HCT116 (cell line): ENCODE data around the gene PITRM1. TPM values are rescaled to one million over a fixed set of nuclear protein-coding genes. Genes with fewer than 3 reads are reported as not detected.

Source experiments
- ATAC-seq: fragments of 200-7000 bp; cut with Tn5 transposase; 2 replicates; pipeline ENCODE4 v1.9.1; 2020; ENCODE audit warnings: mild to moderate bottlenecking, moderate library complexity
- BruUV-seq: library from RNA; stranded (reverse); fragments of 400-500 nt; replicated peaks from 2 replicates; lab custom pipeline; 2021; lab: Mats Ljungman, UMichigan
- CTCF ChIA-PET: fragments of 300-600 bp; sonication (Branson Sonifier 250); formaldehyde crosslinking; loops from one replicate; lab custom pipeline; 2021; ENCODE audit warnings: antibody characterized with exemption; lab: Charles Lee
- POLR2A ChIA-PET: fragments of 300-600, 350-600 bp; sonication (Branson Sonifier 250); formaldehyde crosslinking; loops from one replicate; lab custom pipeline; 2021; ENCODE audit warnings: antibody characterized with exemption; lab: Charles Lee
- RAD21 ChIA-PET, 2 experiments: fragments of 300-600 bp; sonication (Branson Sonifier 250); formaldehyde crosslinking; loops; one replicate each; lab custom pipeline; 2023; ENCODE audit warnings: low total read pairs in 2 of 2; ENCODE audit not compliant: uncharacterized antibody in 2 of 2, unreplicated experiment in 2 of 2, low non-redundant PET in 1 of 2; lab: Charles Lee
- DNase-seq: peaks from one replicate; pipeline ENCODE4 v3.0.0-alpha.2; 2010; ENCODE audit warnings: low read depth, low spot score
- H2AFZ ChIP-seq: fragments of 200-600 bp; shearing (Covaris generic), sonication (generic); 2 replicates; pipeline ENCODE4 v1.6.1; 2017; ENCODE audit warnings: low read depth, mixed run types, mixed read lengths, antibody characterized with exemption, low read length; ENCODE audit not compliant: poor library complexity, severe bottlenecking
- H3K27ac ChIP-seq: 2 replicates; pipeline ENCODE4 v1.5.1; 2012; ENCODE audit warnings: low read depth, low read length
- H3K27me3 ChIP-seq: fragments of 200-600 bp; sonication (generic); 2 replicates; pipeline ENCODE4 v1.6.1; 2016; ENCODE audit warnings: mixed run types, low read length, mixed read lengths; ENCODE audit not compliant: insufficient read depth
- H3K36me3 ChIP-seq, 2 experiments: fragments of 200-500 bp in 1 of 2; fragments of 200-600 bp in 1 of 2; sonication (Bioruptor generic) in 1 of 2; sonication (generic) in 1 of 2; 2 replicates each; pipeline versions ENCODE4 v1.5.1 to v1.6.1; 2014 to 2016; ENCODE audit warnings: low read length in 2 of 2, inconsistent platforms in 1 of 2, mixed read lengths in 1 of 2, mixed run types in 1 of 2; ENCODE audit not compliant: insufficient read depth in 2 of 2, control insufficient read depth in 1 of 2
- H3K4me1 ChIP-seq, 2 experiments: fragments of 200-600 bp in 1 of 2; sonication (generic) in 1 of 2; 2 replicates each; pipeline versions ENCODE4 v1.5.1 to v1.6.1; 2012 to 2017; ENCODE audit warnings: low read length in 2 of 2, inconsistent platforms in 1 of 2, mild to moderate bottlenecking in 1 of 2, mixed read lengths in 1 of 2, mixed run types in 1 of 2, moderate library complexity in 1 of 2; ENCODE audit not compliant: insufficient read depth in 2 of 2, control insufficient read depth in 1 of 2
- H3K4me2 ChIP-seq: fragments of 200-600 bp; sonication (generic); 2 replicates; pipeline ENCODE4 v1.6.1; 2017; ENCODE audit warnings: mixed run types, low read length, mixed read lengths
- H3K4me3 ChIP-seq, 2 experiments: fragments of 200-600 bp in 1 of 2; sonication (generic) in 1 of 2; replicated peaks in 1 of 2; 2 replicates each; pipeline ENCODE4 v1.5.1; 2011 to 2016; ENCODE audit warnings: low read length in 2 of 2, control low read depth in 1 of 2, low read depth in 1 of 2, mild to moderate bottlenecking in 1 of 2, mixed read lengths in 1 of 2, mixed run types in 1 of 2
- H3K79me2 ChIP-seq: fragments of 200-600 bp; sonication (generic); 2 replicates; pipeline ENCODE4 v1.6.1; 2017; ENCODE audit warnings: mild to moderate bottlenecking, mixed run types, low read length, moderate library complexity, mixed read lengths; ENCODE audit not compliant: insufficient read depth
- H3K9ac ChIP-seq: fragments of 200-600 bp; sonication (generic); 2 replicates; pipeline ENCODE4 v1.6.1; 2016; ENCODE audit warnings: low read length, mixed read lengths
- H3K9me2 ChIP-seq: fragments of 200-600 bp; sonication (generic), shearing (Covaris generic); 2 replicates; pipeline ENCODE4 v1.6.1; 2017; ENCODE audit warnings: mixed run types, mild to moderate bottlenecking, moderate library complexity; ENCODE audit not compliant: insufficient read depth
- H3K9me3 ChIP-seq, 2 experiments: fragments of 200-500 bp in 1 of 2; fragments of 200-600 bp in 1 of 2; sonication (Bioruptor generic) in 1 of 2; sonication (generic) in 1 of 2; 2 replicates each; pipeline ENCODE4 v1.6.1; 2014 to 2017; ENCODE audit warnings: low read length in 2 of 2, mixed read lengths in 2 of 2, inconsistent platforms in 1 of 2, low read depth in 1 of 2, mild to moderate bottlenecking in 1 of 2, mixed run types in 1 of 2, moderate library complexity in 1 of 2; ENCODE audit not compliant: control insufficient read depth in 1 of 2, insufficient read depth in 1 of 2
- H4K20me1 ChIP-seq: fragments of 200-600 bp; sonication (generic), shearing (Covaris generic); 2 replicates; pipeline ENCODE4 v1.6.1; 2017; ENCODE audit warnings: mixed run types, mild to moderate bottlenecking, moderate library complexity; ENCODE audit not compliant: insufficient read depth
- ATF3 ChIP-seq: IDR thresholded peaks from 2 replicates; pipeline ENCODE4 v1.6.1; 2012
- CBX3 ChIP-seq: IDR thresholded peaks from 2 replicates; pipeline ENCODE4 v1.6.1; 2012; ENCODE audit warnings: low read depth
- EGR1 ChIP-seq: IDR thresholded peaks from 2 replicates; pipeline ENCODE4 v1.6.1; 2012; ENCODE audit warnings: low read depth
- EZH2 ChIP-seq: fragments of 200-600 bp; sonication (generic); IDR thresholded peaks from 2 replicates; pipeline ENCODE4 v1.6.1; 2017; ENCODE audit warnings: antibody characterized with exemption, mixed run types
- EZH2phosphoT487 ChIP-seq: fragments of 200-600 bp; IDR thresholded peaks from 2 replicates; pipeline ENCODE4 v1.6.1; 2018; ENCODE audit warnings: antibody characterized with exemption, borderline replicate concordance
- FOSL1 ChIP-seq: IDR thresholded peaks from 2 replicates; pipeline ENCODE4 v1.6.1; 2012; ENCODE audit warnings: low read depth
- JUND ChIP-seq: IDR thresholded peaks from 2 replicates; pipeline ENCODE4 v1.6.1; 2012
- MAX ChIP-seq: IDR thresholded peaks from 2 replicates; pipeline ENCODE4 v1.6.1; 2012
- POLR2A ChIP-seq: IDR thresholded peaks from 2 replicates; pipeline ENCODE4 v1.7.0; 2011; ENCODE audit warnings: borderline replicate concordance; ENCODE audit not compliant: insufficient read depth, insufficient read length; ENCODE audit errors: extremely low read depth
- POLR2AphosphoS5 ChIP-seq: IDR thresholded peaks from 2 replicates; pipeline ENCODE4 v1.6.1; 2011; ENCODE audit warnings: mild to moderate bottlenecking, low read depth, low read length, moderate library complexity
- RAD21 ChIP-seq: IDR thresholded peaks from 2 replicates; pipeline ENCODE4 v1.6.1; 2012; ENCODE audit warnings: low read depth, mild to moderate bottlenecking
- REST ChIP-seq: IDR thresholded peaks from 2 replicates; pipeline ENCODE4 v1.6.1; 2012; ENCODE audit warnings: low read depth
- SP1 ChIP-seq: IDR thresholded peaks from 2 replicates; pipeline ENCODE4 v1.6.1; 2012; ENCODE audit warnings: low read depth
- SRF ChIP-seq: IDR thresholded peaks from 2 replicates; pipeline ENCODE4 v1.6.1; 2012; ENCODE audit warnings: low read depth
- TCF7L2 ChIP-seq: IDR thresholded peaks from 2 replicates; pipeline ENCODE4 v1.7.0; 2011; ENCODE audit warnings: borderline replicate concordance, inconsistent platforms; ENCODE audit not compliant: insufficient read depth, insufficient read length; ENCODE audit errors: extremely low read depth
- ZBTB33 ChIP-seq: IDR thresholded peaks from 2 replicates; pipeline ENCODE4 v1.6.1; 2011; ENCODE audit warnings: mild to moderate bottlenecking, low read length, moderate library complexity; ENCODE audit not compliant: insufficient replicate concordance; ENCODE audit errors: extremely low read depth
- ZFX ChIP-seq: fragments of 450-650 bp; IDR thresholded peaks from 2 replicates; pipeline ENCODE4 v1.6.1; 2017
- ZNF274 ChIP-seq: fragments of 200-500 bp; sonication (Bioruptor generic); IDR thresholded peaks from 2 replicates; pipeline ENCODE4 v1.6.1; 2014; ENCODE audit warnings: mild to moderate bottlenecking, low read depth, low read length, inconsistent platforms
- intact Hi-C: fragments of 100-400 bp; cut with micrococcal nuclease; formaldehyde crosslinking; loops from 2 replicates; pipeline ENCODE4 v1.10.0; 2022
- total RNA-seq: library from RNA; stranded (reverse); gene quantifications from one replicate; pipeline ENCODE4 v1.2.1, GENCODE V29; 2021; ENCODE audit not compliant: unreplicated experiment

The PITRM1 gene
- total RNA-seq, 1 experiment from 2014 or later: 59.5 TPM

GRCh38 chr10:3136336-3136735 lies 36.2 kb downstream of the PITRM1 start:
- H3K27ac ChIP-seq: no peak overlapping the region
- BruUV-seq: no TSS peak
- no peaks in the 10 kb centered on the region for H3K4me1 ChIP-seq
- RAD21 ChIA-PET: no interaction called here
- TF ChIP-seq EGR1: no peak
- H3K4me3 ChIP-seq: no peak overlapping the region
- no peaks in the 10 kb centered on the region for H3K9me2 ChIP-seq
- ATAC-seq (no peak), DNase-seq (no peak)
- no peak overlapping the region for H3K9ac ChIP-seq
- H3K27me3 ChIP-seq: no peaks in the 10 kb centered on the region
- H4K20me1 ChIP-seq: no peaks in the 10 kb centered on the region
- no peaks in the 10 kb centered on the region for H3K9me3 ChIP-seq
- no peaks in the 10 kb centered on the region for H3K79me2 ChIP-seq
- no peak overlapping the region for H2AFZ ChIP-seq
- no peak overlapping the region for H3K4me2 ChIP-seq
- CTCF ChIA-PET: no interaction called here
- peaks cover 61 to 78% of the 10 kb centered on the region in 2 experiments for H3K36me3 ChIP-seq
- intact Hi-C loops: no loop called here
- POLR2A ChIA-PET: no interaction called here

DNA sequence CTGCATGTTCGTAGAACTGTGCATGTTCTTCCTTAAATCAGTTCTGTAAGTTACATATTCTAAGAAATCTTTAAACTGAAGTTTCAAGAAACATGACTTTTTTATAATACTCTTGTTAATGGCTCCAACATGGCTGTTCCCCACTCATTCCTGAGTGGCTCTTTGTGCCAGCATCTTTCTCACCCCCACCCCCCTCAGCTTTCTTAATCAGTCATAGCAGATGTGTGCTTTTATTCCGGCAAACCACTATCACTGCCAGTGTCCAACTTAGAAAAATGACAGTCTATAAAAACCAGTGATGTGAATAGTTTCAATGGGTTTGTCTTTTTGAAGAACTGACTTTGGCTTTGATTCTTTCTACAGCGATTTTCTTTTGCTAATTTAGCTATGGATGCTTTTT lies 37.6 kb downstream of the PITRM1 start:
- Histone ChIP-seq H3K4me3 (no peak overlapping the region), H3K9me2 (no peaks in the 10 kb centered on the region), H3K36me3 (peaks cover 62 to 75% of the 10 kb centered on the region in 2 experiments), H4K20me1 (no peaks in the 10 kb centered on the region), H3K79me2 (no peaks in the 10 kb centered on the region), H3K4me1 (no peaks in the 10 kb centered on the region), H3K27ac (no peak overlapping the region), H3K9ac (no peak overlapping the region), H3K9me3 (no peaks in the 10 kb centered on the region), H3K4me2 (no peak overlapping the region), H3K27me3 (no peaks in the 10 kb centered on the region), H2AFZ (no peak overlapping the region)
- no peak for ATAC-seq
- CTCF ChIA-PET: no interaction called here
- intact Hi-C loops: no loop called here
- POLR2A ChIA-PET: interaction anchor here (1.3 kb wide), 1 partner anchor 38 kb away, joined by 3 read pairs; the partner anchor contains the start of gene PITRM1
- no peak for DNase-seq
- no peak for TF ChIP-seq EZH2phosphoT487
- no peak for TF ChIP-seq SRF
- TF ChIP-seq POLR2A: no peak
- TF ChIP-seq FOSL1: no peak
- no peak for TF ChIP-seq EZH2
- TF ChIP-seq CBX3: no peak
- no peak for TF ChIP-seq SP1
- no peak for TF ChIP-seq ZNF274
- no peak for TF ChIP-seq JUND
- no peak for TF ChIP-seq MAX
- no peak for TF ChIP-seq ZBTB33
- no peak for TF ChIP-seq TCF7L2
- no peak for TF ChIP-seq ZFX
- no peak for TF ChIP-seq ATF3
- TF ChIP-seq REST: no peak
- no peak for TF ChIP-seq POLR2AphosphoS5
- no peak for TF ChIP-seq RAD21
- RAD21 ChIA-PET: no interaction called here
- no TSS peak for BruUV-seq
